HG03135 (cell line): ENCODE measurements around the gene MYO5A.

Experiments
- ATAC-seq: cut with Tn5 transposase; IDR thresholded peaks from one replicate; pipeline ENCODE4 v1.9.1; 2021; ENCODE audit warnings: mild to moderate bottlenecking, moderate library complexity; ENCODE audit not compliant: unreplicated experiment

The MYO5A gene

DNA sequence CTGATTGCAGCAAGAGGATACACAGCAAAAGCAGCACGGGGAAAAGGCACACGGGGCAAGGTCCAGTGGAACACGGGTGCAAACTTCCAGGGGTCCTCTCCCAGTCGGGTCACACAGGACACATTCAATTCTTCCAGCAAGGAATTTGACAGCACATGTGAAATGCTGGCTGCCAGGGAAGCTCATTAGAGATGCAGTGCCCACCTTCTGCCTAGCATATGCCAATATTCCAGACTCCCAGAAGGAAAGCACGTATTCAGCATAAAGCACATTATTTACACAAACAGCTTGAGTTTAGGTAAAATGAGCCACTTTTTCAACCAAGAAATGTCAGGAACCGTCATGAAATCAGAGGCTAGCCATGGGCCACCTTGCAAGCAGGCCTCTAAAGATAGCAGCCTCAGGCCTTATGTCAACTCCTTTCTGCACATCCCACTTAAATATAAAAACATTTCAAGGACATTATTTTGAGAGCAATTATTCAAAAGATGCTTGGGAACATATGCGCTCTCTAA, 252.4 kb downstream of the MYO5A start:
- ATAC-seq, result no peak

DNA sequence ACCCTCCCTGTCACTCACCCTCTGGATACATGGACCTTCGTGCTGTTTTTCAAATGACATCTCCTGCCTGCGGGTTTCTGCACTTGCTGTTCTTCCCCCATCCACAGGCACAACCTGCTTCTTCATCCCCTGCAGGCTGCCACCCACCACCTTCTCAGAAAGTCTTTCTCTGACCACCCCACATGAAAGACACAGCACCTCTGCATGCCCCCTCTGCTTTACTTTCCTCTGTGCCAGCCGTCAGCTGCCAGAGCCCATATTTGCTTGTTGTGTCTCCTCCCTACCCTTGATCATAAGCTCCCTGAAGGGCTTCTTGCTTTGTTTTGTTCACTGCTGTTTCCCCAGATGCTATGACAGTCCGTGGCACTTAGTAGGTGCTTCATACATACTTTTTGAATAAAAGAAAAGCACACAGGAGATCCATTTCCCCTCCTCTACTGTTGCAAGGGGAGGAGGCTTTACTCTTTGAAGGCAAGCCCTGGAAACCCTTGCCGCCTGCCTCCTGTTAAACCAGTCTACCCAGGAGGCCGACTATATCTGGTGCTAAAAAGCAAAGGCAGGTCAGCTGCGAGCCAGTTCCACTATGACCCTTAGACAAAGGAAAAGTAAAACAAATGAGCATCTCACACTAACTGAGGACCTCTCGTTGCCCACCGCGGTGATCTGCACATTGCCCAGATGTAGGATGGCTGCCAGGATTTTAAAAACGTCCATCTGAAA, 265.0 kb downstream of the MYO5A start:
- no peak for ATAC-seq

DNA sequence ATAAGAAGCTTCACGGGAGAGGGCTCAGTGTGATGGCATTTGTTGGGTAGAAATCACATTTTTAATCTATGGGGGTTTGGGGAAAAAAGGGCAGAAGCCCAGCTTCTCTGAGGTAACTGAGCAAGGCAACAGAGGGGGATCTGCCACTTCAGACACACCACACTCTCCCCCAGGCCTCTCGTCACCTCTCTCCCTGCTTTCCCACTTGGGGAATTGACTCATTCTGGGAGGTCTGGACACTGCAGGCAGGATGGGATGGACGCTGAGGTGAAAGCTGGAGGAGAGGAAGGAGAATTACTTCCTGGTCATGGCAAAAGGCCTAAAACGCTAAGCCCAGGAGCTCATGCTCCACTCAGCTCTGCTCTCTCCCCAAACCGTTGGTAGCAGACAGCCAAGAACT, 266.3 kb downstream of the MYO5A start:
- ATAC-seq, result no peak

DNA sequence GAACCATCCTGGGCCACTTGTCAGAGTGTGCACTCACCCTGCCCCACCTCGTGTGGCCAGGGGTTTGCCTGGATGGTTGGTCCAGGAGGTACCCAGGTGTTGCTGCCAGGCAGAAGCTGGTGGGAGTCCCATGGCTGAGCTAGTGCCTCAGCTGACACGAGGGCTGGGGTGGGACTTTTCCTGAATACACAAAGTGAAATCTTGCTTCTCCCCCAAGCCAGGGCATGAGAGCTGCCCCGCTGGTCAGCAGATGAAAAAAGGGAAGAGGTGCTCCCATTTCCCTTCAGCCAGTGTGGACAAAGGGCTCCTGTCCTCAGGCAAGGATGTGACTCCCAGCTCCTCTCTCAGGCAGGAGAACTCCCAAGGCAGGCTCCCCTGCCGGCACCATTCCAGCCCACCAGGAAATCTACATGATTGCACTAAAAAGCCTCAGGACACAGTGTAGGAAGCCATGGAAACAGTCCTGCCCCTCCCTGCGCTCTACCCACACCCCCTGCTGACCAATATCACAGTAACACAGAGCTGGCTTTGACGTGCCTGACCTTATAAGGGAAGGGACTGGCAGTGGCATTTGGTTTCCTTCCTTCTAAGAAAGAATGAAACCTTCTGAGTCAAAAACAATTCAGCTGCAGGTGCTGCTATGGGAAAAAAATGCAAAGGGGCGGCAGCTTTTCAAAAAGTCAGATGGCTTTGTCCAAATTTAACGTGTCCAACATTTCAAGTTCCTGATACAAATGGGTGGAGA, 267.0 kb downstream of the MYO5A start:
- ATAC-seq, result peak; percentile 99

DNA sequence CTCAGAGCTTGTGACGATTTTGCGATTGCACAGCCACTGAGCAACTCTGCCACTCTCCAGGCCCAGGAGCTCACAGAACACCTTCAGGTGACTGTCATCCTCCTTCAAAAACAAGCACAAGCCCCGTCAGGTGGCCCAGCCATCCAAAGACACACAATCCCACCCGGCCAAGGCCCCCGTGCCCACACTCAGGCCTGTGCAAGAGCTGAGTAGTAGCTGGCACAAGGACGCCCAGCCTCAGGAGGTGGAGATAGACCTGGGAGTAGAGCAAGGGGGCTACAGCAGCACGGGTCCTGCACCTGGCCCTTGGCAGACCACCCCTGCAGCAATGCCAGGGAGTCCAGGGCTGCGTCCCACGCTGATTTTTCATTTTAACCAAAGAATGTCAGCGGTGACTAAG, 267.7 kb downstream of the MYO5A start:
- ATAC-seq, result no peak

DNA sequence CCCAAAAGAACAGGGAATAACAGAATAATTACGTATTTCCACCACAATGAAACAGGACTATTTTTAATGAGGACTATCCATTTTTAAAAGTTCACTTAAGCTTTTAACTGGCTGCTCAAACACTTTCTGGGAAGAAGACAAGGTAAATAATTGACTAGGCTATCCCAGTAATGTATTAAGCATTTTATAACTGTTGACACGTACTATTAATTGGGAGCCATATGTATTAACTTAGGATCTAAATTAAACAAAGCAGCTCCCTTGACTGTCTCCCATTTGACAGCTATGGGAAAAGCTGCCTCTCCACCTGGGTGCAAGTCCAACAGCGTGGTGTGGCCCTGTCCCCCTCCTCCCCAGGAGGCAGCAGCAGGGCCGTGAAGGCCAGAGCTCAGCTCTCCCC, 269.2 kb downstream of the MYO5A start:
- ATAC-seq, result no peak

- no peak for ATAC-seq
These were observed 270.2 kb downstream of the MYO5A start for GRCh38 chr15:52258461-52258860.

- ATAC-seq, result no peak
These were observed 271.0 kb downstream of the MYO5A start for GRCh38 chr15:52257734-52258062.
